ENCODE data around the gene CXCL14. TPM values are rescaled to one million over a fixed set of nuclear protein-coding genes. Genes with fewer than 3 reads are reported as not detected.

Gene CXCL14
- 0.11 TPM in 1 of 2 replicates, not detected in the other for total RNA-seq (2014; rRNA removed; shearing (Covaris generic))

DNA sequence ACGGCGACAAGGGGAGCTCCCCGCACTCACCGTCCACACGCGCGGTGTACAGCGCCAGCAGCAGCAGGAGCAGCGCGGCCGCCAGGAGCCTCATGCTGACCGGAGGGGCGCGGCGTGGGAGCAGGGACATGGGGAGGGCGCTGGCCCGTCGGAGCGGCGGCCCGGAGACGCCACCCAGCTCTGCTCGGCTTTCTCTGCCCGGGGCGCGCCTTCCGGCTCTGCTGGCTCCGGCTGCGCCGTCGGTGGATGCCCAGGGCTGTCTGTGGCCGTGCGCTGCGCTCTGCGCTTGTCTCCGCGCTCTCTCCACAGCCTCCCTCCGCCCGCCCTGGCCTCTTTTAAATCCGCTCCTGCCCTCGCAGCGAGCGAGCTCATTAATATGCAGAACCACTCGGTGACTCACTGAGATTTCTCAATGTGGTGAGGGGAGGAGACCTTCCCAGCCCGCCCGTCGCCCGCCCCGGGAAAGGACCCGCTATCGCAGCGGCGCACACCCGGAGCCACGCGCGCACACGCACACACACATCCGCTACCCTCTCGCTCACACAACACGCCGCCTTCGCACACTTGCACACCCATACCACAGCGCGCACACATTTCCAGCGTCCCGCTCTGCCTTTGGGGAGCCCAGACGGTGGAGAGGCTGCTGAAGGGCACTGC is at the start of gene CXCL14:
Gene CXCL14 (minus strand): TSS at position 307 of the 657 bp plus-strand sequence. CDS start 213 bp downstream, at position 94.

GRCh38 chr5:135535820-135536801 is 42.7 kb downstream of the CXCL14 start, which contains the start of gene NEUROG1:
Gene NEUROG1, minus strand, starts transcription at chr5:135535964. Its CDS starts 274 bp downstream, at chr5:135535690.

Other genes with a start within 250 kb of the CXCL14 start
- gene MACROH2A1, start 179.8 kb downstream of the CXCL14 start, total RNA-seq (2014; rRNA removed; shearing (Covaris generic)) = 341 and 400 TPM in 2 replicates
- not detected in 2 replicates for gene DCANP1, start 131.6 kb downstream of the CXCL14 start, total RNA-seq (2014; rRNA removed; shearing (Covaris generic))
- not detected in 2 replicates for gene TIFAB, start 126.6 kb downstream of the CXCL14 start, total RNA-seq (2014; rRNA removed; shearing (Covaris generic))
- not detected in 2 replicates for gene NEUROG1, start 43.0 kb downstream of the CXCL14 start, total RNA-seq (2014; rRNA removed; shearing (Covaris generic))

Measured in A375 (cell line).